Measurements from ENCODE around the gene NBL1.

GRCh38 chr1:19679691-19680090 is 35.6 kb downstream of the NBL1 start:
- TF ChIP-seq CTCF (IDR thresholded peaks at IDR 0.05) (no peak), POLR2A (IDR thresholded peaks at IDR 0.05) (no peak)
